Measurements from ENCODE around the gene DPEP2.

The DPEP2 gene

DNA sequence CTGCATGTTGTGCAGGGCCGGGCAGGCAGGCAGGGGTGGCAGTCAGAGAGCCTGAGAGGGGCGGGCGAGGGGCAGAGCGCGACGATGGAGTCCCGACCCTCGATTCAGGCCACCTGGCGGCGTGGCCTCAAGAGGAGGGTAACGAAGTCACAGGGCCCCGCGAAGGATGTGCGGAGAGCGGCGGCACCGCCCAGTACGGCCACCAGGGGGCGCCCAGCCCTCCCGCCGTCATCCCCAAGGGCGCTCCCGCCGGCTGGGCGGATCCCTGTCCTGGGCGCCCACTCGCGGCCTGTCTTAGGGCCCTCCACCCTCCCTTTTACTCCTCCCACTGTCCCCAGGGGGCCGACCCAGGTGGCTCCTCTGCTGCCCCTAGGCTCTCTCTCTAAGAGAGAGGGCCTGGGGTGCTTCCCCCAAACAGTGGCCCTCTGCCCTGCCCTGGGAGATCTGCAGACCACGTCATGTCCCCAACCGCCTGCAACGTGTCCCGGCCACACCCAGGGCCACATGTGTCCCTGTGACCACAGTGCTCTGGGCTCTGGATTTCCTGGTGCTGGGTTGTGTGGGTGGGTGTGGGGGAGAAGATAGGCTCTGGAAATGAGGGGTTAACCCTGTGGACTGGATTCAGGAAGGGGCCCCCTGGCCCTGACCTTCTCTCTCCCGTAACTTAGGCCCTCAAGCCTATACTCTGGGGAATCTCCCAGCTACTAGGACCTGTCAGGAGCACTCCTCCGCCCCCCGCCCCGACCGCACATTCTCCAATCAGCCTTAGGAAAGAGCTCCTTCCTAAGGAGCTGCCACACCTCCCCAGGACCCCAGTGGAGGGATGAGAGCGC, 5.9 kb downstream of the DPEP2 start:
- Mint-ChIP-seq H3K4me1 (ENCODE audit: low read depth) (peaks cover 45% of the 10 kb centered on the region), H3K27me3 (no peaks in the 10 kb centered on the region), H3K36me3 (ENCODE audit: low read depth) (no peaks in the 10 kb centered on the region)

DNA sequence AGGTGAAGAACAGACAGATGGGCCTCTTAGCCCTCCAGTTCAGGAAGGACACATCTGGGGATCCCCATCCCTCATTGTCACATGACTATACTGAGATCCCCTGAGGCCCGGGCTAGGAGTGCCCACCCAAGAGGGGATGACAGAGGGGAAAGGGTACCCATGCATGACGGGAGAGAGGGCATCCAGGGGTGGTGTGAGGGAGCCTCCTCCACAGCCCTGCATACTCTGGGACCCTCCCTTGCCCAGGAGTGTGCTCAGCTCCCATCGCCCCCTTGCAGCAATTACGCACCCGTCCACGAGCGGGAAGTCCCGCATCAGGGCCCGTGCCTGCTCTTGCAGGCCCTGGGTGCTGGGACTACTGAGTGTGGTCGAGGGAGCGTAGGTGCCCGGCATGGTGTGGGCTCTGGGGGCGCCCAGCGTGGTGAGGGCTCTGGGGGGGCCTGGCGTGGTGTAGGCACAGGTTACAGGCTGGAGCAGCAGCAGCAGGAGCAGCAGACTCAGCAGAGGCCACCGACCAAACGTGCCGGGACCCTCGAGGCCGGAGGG, 6.5 kb downstream of the DPEP2 start:
- Mint-ChIP-seq H3K4me1 (ENCODE audit: low read depth) (peaks cover 43% of the 10 kb centered on the region), H3K36me3 (ENCODE audit: low read depth) (no peaks in the 10 kb centered on the region), H3K27ac (peak overlapping the region; percentile 67), H3K9me3 (no peaks in the 10 kb centered on the region), H3K4me3 (no peak overlapping the region), H3K27me3 (no peaks in the 10 kb centered on the region)

More for the DNA sequence above, 5.9 kb downstream of the DPEP2 start:
- peak overlapping the region; percentile 93 for H3K27ac Mint-ChIP-seq
- no peaks in the 10 kb centered on the region for H3K9me3 Mint-ChIP-seq
- peak overlapping the region; percentile 73 for H3K4me3 Mint-ChIP-seq

DNA sequence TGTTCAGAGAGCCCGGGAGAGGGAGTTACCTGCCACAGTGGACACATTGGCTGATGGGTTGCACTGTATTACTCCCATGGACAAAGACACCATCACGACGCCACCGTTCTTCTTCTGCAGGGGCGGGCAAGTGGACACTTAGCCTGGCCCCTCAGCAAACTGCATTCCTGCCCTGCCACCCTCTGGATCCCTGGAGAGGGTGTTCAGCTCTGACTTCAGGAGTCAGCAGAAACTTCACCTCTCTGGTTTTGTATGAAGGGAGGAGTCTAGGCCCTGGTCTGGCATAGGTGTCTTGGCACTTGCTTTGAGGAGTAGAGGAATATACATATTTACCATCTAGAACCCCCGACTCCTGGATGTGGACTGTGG, 9.3 kb downstream of the DPEP2 start:
- Mint-ChIP-seq H3K4me3 (no peak overlapping the region), H3K27ac (no peak overlapping the region), H3K9me3 (no peaks in the 10 kb centered on the region), H3K27me3 (no peaks in the 10 kb centered on the region), H3K4me1 (ENCODE audit: low read depth) (peaks cover 24% of the 10 kb centered on the region), H3K36me3 (ENCODE audit: low read depth) (no peaks in the 10 kb centered on the region)

DNA sequence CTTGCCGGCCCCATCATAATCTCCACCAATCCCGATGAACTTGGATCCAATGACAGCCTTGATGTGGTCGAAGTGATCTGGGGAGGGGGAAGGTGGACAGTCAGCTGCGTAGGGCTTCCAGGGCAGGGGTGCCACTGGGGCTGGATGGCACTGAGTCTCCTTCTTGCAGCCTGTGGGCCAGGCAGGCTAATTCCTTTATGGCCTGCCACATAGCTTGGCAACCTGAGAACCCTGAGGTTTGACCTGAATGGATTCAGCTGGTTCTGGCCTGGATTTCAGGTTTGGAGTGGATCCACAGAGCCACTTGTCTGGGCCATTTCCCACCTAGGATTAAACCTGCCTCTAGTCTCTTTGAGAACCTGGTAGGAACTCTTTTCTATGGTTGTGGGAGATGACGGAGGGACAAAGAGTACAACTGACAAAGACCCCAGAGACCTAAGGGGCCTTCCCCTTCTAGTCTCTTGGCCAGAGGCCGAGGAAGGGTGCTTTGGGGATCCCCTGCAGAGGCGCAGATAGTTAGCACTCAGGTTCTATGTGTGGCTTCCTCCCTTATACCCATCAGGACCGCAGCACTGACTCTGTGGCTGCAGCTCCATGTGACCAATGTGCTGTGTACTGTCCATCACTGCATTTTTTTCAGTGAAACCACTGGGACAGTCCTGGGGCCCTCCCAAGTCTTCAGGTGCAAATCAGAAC, 9.8 kb downstream of the DPEP2 start:
- H3K27ac Mint-ChIP-seq, result no peak overlapping the region
- peaks cover 25% of the 10 kb centered on the region for H3K4me1 Mint-ChIP-seq (ENCODE audit: low read depth)
- H3K27me3 Mint-ChIP-seq, result no peaks in the 10 kb centered on the region

DNA sequence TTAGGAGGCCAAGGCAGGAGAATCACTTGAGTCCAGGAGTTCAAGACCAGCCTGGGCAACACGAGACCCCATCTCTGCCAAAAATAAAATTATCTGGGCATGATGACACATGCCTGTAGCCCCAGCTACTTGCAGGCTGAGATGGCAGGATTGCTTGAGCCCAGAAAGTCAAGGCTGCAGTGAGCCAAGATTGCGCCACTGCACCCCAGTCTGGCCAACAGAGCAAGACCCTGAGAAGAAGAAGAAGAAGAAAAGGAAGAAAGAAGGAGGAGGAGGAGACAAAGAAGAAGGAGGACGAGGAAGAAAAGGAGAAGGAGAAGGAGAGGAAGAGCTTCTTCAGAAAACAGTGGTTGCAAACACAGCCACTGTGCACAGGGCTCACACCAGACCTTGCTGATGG, 10.6 kb downstream of the DPEP2 start:
- no peak overlapping the region for H3K4me3 Mint-ChIP-seq
- H3K4me1 Mint-ChIP-seq (ENCODE audit: low read depth), result peaks cover 28% of the 10 kb centered on the region
- no peaks in the 10 kb centered on the region for H3K36me3 Mint-ChIP-seq (ENCODE audit: low read depth)
- no peak overlapping the region for H3K27ac Mint-ChIP-seq
- H3K27me3 Mint-ChIP-seq, result no peaks in the 10 kb centered on the region
- H3K9me3 Mint-ChIP-seq, result no peaks in the 10 kb centered on the region

More for the DNA sequence above, 9.8 kb downstream of the DPEP2 start:
- no peaks in the 10 kb centered on the region for H3K9me3 Mint-ChIP-seq
- no peak overlapping the region for H3K4me3 Mint-ChIP-seq
- H3K36me3 Mint-ChIP-seq (ENCODE audit: low read depth), result no peaks in the 10 kb centered on the region

DNA sequence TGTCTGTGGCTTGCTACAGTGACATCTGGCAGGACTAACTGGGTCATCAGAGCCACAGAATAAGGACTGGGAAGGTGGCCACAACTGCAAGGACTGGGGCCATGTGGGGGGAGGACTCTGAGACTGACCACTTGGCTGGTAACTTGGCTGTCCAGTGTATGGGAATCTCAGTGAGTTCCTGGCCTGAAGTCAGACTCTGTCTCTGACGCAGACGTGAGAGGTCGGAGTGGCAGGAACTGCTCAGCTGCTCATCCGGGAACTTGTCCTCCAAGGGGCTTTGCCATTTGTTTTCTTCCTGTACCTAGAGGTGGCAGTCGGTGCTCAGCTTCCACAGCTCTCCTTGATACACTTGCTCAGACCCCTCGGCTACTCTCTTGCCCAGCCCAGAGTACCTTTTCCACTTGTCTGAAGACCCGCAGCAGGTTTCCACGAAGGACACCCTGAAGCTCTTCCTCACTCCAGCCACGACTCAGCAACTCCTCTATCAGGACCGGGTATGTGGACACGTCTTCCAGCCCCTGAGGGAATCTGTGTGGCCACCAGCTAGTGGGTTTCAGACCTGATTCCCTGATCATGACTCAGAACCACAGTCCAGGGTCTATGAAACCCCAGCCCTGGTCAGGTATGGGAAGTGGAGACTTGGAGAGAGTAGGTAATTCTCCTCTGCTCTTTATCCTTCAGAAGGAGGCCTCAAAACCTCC, 11.7 kb downstream of the DPEP2 start:
- Mint-ChIP-seq H3K27me3 (no peaks in the 10 kb centered on the region), H3K36me3 (ENCODE audit: low read depth) (no peaks in the 10 kb centered on the region), H3K4me1 (ENCODE audit: low read depth) (peaks cover 28% of the 10 kb centered on the region), H3K4me3 (no peak overlapping the region), H3K9me3 (no peaks in the 10 kb centered on the region), H3K27ac (peak overlapping the region; percentile 28)

DNA sequence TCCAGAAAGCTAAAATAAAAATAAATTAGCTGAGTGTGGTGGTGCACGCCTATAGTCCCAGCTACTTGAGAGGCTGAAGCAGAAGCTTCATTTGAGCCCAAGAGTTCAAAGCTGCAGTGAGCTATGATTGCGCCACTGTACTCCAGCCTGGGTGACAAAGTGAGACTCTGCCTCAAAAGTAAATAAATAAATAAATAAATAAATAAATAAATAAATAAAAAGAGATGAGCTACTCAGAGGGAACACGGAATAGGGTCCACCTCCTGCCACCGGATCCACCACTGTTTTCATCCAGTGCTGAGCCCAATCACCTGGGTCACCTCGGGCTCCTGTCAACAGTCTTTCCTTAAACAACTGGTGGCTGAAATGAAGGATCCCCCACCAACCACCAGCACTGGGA, 12.3 kb downstream of the DPEP2 start:
- H3K4me1 Mint-ChIP-seq (ENCODE audit: low read depth), result peaks cover 24% of the 10 kb centered on the region
- no peak overlapping the region for H3K27ac Mint-ChIP-seq
- no peaks in the 10 kb centered on the region for H3K36me3 Mint-ChIP-seq (ENCODE audit: low read depth)
- H3K4me3 Mint-ChIP-seq, result no peak overlapping the region
- H3K9me3 Mint-ChIP-seq, result no peaks in the 10 kb centered on the region
- H3K27me3 Mint-ChIP-seq, result no peaks in the 10 kb centered on the region

DNA sequence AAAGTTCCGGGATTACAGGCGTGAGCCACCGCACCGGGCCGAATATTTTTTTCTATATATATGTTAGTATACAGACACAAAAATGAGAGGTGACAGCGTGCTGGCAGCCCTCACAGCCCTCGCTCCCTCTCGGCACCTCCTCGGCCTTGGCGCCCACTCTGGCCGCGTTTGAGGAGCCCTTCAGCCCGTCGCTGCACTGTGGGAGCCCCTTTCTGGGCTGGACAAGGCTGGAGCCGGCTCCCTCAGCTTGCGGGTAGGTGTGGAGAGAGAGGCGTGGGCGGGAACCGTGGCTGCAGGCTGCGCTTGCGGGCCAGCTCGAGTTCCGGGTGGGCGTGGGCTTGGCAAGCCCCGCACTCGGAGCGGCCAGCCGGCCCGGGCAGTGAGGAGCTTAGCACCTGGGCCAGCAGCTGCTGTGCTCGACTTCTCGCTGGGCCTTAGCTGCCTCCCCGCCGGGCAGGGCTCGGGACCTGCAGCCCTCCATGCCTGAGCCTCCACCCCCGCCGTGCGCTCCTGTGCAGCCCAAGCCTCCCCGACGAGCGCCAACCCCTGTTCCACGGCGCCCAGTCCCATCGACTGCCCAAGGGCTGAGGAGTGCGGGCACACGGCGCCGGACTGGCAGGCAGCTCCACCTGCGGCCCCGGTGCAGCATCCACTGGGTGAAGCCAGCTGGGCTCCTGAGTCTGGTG, 17.1 kb downstream of the DPEP2 start:
- H3K4me3 Mint-ChIP-seq, result no peak overlapping the region
- no peaks in the 10 kb centered on the region for H3K9me3 Mint-ChIP-seq
- no peaks in the 10 kb centered on the region for H3K36me3 Mint-ChIP-seq (ENCODE audit: low read depth)
- H3K4me1 Mint-ChIP-seq (ENCODE audit: low read depth), result peaks cover 24% of the 10 kb centered on the region
- H3K27me3 Mint-ChIP-seq, result no peaks in the 10 kb centered on the region
- H3K27ac Mint-ChIP-seq, result no peak overlapping the region

DNA sequence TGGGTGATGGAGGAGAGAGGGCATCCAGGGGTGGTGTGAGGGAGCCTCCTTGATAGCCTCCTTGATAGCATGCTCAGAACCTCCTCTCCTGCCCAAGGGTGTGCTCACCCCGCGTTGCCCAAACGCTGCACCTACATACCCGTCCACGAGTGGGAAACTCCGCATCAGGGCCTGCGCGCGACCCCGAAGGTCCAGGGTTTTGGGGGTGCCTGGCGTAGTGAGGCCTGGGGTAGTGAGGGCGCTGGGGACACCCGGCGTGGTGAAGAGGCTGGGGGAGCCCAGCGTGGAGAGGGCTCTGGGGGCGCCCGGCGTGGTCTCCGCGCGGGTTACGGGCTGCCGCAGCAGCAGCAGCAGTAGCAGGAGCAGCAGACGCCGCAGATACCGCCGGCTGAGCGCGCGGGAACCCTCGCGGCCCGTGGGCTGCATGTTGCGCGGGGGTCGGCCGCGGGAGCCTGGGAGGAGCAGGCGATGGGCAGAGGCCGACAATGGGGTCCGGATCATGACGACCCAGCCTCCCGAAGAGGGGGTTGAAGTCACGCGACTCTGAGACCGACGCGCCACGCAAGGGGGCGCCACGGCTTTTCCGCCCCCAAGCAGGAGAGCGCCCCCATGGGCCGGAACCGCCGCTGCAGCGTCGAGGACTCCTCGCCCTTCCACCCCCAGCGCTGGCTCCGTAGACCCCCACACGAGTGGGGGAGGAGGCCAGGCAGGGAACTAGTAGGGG, 19.2 kb downstream of the DPEP2 start, which contains the start of gene DPEP3:
DPEP3 (minus strand) TSS at position 545 of the 724 bp plus-strand sequence; CDS start at position 426, 119 bp downstream.
- Mint-ChIP-seq H3K4me3 (no peak within 1 kb of the TSS), H3K4me1 (ENCODE audit: low read depth) (peaks cover 24% of the 10 kb centered on the region), H3K9me3 (no peaks in the 10 kb centered on the region), H3K27ac (no peak within 1 kb of the TSS), H3K36me3 (ENCODE audit: low read depth) (no peaks in the 10 kb centered on the region), H3K27me3 (no peaks in the 10 kb centered on the region)

DNA sequence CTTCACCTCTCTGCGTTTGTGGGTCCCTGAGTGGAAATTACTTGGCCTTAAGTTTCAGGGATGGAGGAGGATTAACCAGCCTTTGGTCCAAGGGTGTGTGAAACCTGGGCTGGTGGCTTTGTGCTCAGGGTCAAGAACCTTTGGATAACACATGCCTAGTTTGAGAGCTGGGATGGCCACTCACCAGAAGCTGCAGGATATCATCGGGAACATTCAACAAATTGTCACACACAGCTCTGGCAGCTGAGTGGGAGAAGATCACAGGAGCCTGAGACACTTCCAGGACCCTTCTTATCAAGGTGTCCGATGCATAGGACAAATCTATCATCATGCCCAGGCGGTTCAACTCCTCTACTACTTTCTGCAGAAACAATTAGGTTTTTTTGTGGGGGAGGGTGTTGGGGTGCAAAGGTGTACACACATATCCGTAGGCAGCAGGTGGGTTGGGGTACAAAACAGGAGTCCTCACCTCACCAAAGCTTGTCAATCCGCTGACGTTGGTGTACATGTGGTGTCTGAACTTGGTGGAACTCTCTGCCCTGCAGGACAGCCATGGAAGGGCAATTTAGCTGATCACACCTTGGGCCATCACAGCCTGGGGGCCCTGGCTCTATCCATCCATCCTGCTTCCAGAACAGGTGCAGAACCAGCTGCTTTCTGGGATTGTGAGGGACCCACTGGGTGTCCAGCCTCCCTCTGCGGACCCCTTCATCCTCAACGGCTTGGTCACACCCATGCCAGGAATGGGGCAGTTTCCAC, 21.6 kb downstream of the DPEP2 start:
- Mint-ChIP-seq H3K36me3 (ENCODE audit: low read depth) (no peaks in the 10 kb centered on the region), H3K27me3 (no peaks in the 10 kb centered on the region), H3K4me1 (ENCODE audit: low read depth) (no peaks in the 10 kb centered on the region), H3K4me3 (no peak overlapping the region), H3K27ac (no peak overlapping the region), H3K9me3 (no peaks in the 10 kb centered on the region)

DNA sequence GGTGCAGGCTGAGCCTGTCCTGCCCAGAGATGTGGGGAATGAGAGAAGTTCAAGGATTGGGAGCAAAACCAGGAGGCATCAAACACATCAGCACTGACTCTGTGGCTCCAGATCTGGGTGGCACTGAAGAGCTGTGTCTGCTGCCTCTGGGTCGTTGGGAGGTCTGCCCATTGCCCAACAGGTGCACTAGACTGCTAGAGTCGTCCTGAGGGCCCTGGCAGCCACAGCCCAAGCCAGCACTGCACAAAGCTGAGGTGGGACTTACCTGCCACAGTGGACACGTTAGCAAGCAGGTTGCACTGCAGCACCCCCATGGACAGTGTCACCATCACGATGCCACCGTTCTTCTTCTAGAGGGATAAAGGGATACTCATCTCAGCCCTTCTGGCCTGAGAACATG, 22.3 kb downstream of the DPEP2 start:
- Mint-ChIP-seq H3K27me3 (no peaks in the 10 kb centered on the region), H3K4me3 (no peak overlapping the region), H3K9me3 (no peaks in the 10 kb centered on the region), H3K4me1 (ENCODE audit: low read depth) (no peaks in the 10 kb centered on the region), H3K27ac (no peak overlapping the region), H3K36me3 (ENCODE audit: low read depth) (no peaks in the 10 kb centered on the region)

DNA sequence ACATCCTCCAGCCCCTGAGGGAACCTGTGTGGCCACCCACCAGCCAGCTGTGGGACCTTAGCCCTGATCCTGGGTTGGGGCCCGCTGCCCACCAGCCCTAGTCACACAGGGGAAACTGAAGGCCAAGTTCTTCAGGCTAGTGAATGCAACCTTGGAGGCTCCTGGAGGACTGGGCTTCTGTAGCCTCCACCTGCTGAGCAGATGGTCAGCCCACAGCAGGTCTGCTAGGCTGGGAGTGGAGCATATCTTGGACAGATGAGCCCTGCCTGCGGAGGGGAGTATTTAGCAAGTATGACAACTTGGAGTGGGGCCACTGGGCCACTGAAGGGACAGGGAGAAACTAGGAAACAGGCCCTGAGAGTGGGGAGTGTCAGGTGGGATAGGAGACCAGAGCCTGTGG, 23.1 kb downstream of the DPEP2 start:
- Mint-ChIP-seq H3K4me3 (no peak overlapping the region), H3K27me3 (no peaks in the 10 kb centered on the region)

DNA sequence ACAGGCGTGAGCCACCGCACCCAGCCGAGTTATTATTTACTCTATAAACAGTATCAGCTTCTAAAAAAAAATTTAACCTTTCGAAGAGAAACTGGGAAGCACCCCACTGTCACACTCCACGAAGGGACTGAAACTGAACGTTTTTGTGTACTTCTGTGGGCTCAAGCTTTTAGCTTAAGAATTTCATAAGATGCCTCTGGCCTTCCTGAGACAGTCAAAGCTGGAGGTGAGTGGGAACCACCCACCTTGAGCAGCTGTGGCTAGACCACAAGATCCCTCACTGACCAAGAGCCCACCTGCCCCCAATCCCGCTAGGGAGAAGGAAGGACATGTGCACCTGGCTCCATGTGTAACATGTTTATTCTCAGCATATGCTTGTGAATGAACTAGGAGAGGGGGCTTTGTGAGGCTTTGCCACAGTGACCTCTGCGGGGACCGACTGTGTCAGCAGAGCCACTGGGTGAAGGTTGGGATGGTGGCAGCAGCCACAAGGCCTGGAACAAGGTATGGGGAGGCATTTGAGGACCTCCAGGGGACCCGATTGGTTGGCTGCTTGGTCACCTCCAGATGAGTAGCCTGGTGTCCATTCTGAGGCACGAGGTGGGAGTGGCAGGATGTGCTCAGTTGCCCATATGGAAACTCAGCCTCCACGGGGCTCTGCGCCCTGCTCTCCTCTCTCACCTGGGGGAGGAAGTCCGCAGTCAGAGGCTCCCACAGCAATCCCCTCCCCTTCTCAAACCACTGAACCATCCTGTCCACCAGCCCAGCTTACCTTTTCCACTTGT, 23.8 kb downstream of the DPEP2 start:
- no peak overlapping the region for H3K27ac Mint-ChIP-seq
- H3K36me3 Mint-ChIP-seq (ENCODE audit: low read depth), result no peaks in the 10 kb centered on the region
- no peak overlapping the region for H3K4me3 Mint-ChIP-seq
- no peaks in the 10 kb centered on the region for H3K4me1 Mint-ChIP-seq (ENCODE audit: low read depth)
- H3K9me3 Mint-ChIP-seq, result no peaks in the 10 kb centered on the region
- H3K27me3 Mint-ChIP-seq, result no peaks in the 10 kb centered on the region

More for the DNA sequence above, 23.1 kb downstream of the DPEP2 start:
- no peaks in the 10 kb centered on the region for H3K4me1 Mint-ChIP-seq (ENCODE audit: low read depth)
- H3K9me3 Mint-ChIP-seq, result no peaks in the 10 kb centered on the region
- H3K36me3 Mint-ChIP-seq (ENCODE audit: low read depth), result no peaks in the 10 kb centered on the region
- no peak overlapping the region for H3K27ac Mint-ChIP-seq
